ENCODE data around the gene PROM2.

Gene PROM2

GRCh38 chr2:95313296-95314131, 39.3 kb downstream of the PROM2 start:
- no peak for TF ChIP-seq ZNF274 (IDR thresholded peaks at IDR 0.05; ENCODE audit: low read depth, low read length)

GRCh38 chr2:95314598-95314963, 40.3 kb downstream of the PROM2 start:
- no peak for TF ChIP-seq ZNF274 (IDR thresholded peaks at IDR 0.05; ENCODE audit: low read depth, low read length)
- no peak overlapping the region for H3K4me3 ChIP-seq (ENCODE audit: low read length)

More at GRCh38 chr2:95313296-95314131, 39.3 kb downstream of the PROM2 start:
- no peak overlapping the region for H3K4me3 ChIP-seq (ENCODE audit: low read length)

GRCh38 chr2:95314964-95315611, 40.8 kb downstream of the PROM2 start:
- no peak for TF ChIP-seq ZNF274 (IDR thresholded peaks at IDR 0.05; ENCODE audit: low read depth, low read length)
- H3K4me3 ChIP-seq (ENCODE audit: low read length): no peak overlapping the region

GRCh38 chr2:95315801-95316411, 41.7 kb downstream of the PROM2 start:
- H3K4me3 ChIP-seq (ENCODE audit: low read length): no peak overlapping the region
- TF ChIP-seq ZNF274 (IDR thresholded peaks at IDR 0.05; ENCODE audit: low read depth, low read length): no peak

- no peak for TF ChIP-seq ZNF274 (IDR thresholded peaks at IDR 0.05; ENCODE audit: low read depth, low read length)
- no peak overlapping the region for H3K4me3 ChIP-seq (ENCODE audit: low read length)
Measured at GRCh38 chr2:95316466-95317122, 42.3 kb downstream of the PROM2 start.

- H3K4me3 ChIP-seq (ENCODE audit: low read length): no peak overlapping the region
- no peak for TF ChIP-seq ZNF274 (IDR thresholded peaks at IDR 0.05; ENCODE audit: low read depth, low read length)
Measured at GRCh38 chr2:95317123-95317500, 42.9 kb downstream of the PROM2 start.

- no peak overlapping the region for H3K4me3 ChIP-seq (ENCODE audit: low read length)
- no peak for TF ChIP-seq ZNF274 (IDR thresholded peaks at IDR 0.05; ENCODE audit: low read depth, low read length)
Measured at GRCh38 chr2:95317665-95318425, 43.6 kb downstream of the PROM2 start.

- H3K4me3 ChIP-seq (ENCODE audit: low read length): no peak overlapping the region
- TF ChIP-seq ZNF274 (IDR thresholded peaks at IDR 0.05; ENCODE audit: low read depth, low read length): no peak
Measured at GRCh38 chr2:95318431-95319220, 44.4 kb downstream of the PROM2 start.

- H3K4me3 ChIP-seq (ENCODE audit: low read length): no peak overlapping the region
- TF ChIP-seq ZNF274 (IDR thresholded peaks at IDR 0.05; ENCODE audit: low read depth, low read length): no peak
Measured at GRCh38 chr2:95319481-95320343, 45.5 kb downstream of the PROM2 start.

GRCh38 chr2:95320344-95320712, 46.1 kb downstream of the PROM2 start:
- no peak for TF ChIP-seq ZNF274 (IDR thresholded peaks at IDR 0.05; ENCODE audit: low read depth, low read length)
- H3K4me3 ChIP-seq (ENCODE audit: low read length): no peak overlapping the region

- TF ChIP-seq ZNF274 (IDR thresholded peaks at IDR 0.05; ENCODE audit: low read depth, low read length): no peak
Measured at GRCh38 chr2:95320986-95321767, 46.9 kb downstream of the PROM2 start.

More at GRCh38 chr2:95320986-95321767, 46.9 kb downstream of the PROM2 start:
- H3K4me3 ChIP-seq (ENCODE audit: low read length): no peak overlapping the region
